Mesodermal cell (in vitro differentiated cells): ENCODE results near the gene SIT1.

Experiments
- H3K27ac ChIP-seq: 2 replicates; pipeline ENCODE4 v1.7.0; 2013; ENCODE audit warnings: mild to moderate bottlenecking, low read depth, low read length, moderate library complexity; ENCODE audit not compliant: severe bottlenecking
- H3K36me3 ChIP-seq: 2 replicates; pipeline ENCODE4 v1.7.1; 2013; ENCODE audit warnings: mild to moderate bottlenecking, low read length, moderate library complexity; ENCODE audit not compliant: control insufficient read depth, insufficient read depth
- H3K4me1 ChIP-seq: one replicate; pipeline ENCODE4 v1.7.1; 2013; ENCODE audit warnings: mild to moderate bottlenecking, low read length; ENCODE audit not compliant: insufficient read depth, control insufficient read depth, poor library complexity, severe bottlenecking
- H3K4me3 ChIP-seq: 2 replicates; pipeline ENCODE4 v1.7.0; 2013; ENCODE audit warnings: low read length, control low read depth, mild to moderate bottlenecking; ENCODE audit not compliant: insufficient read depth, poor library complexity, severe bottlenecking; ENCODE audit errors: extremely low read depth
- H3K9me3 ChIP-seq: 2 replicates; pipeline ENCODE4 v1.7.1; 2013; ENCODE audit warnings: mild to moderate bottlenecking, low read length, moderate library complexity; ENCODE audit not compliant: control insufficient read depth
- WGBS, 2 experiments: methylation state at CpG; one replicate each; pipeline ENCODE4 v1.1.5; 2013; ENCODE audit warnings: missing lambda C conversion rate in 2 of 2; ENCODE audit not compliant: insufficient coverage in 2 of 2; 5-methylcytosine and 5-hydroxymethylcytosine counted together

SIT1 gene

DNA sequence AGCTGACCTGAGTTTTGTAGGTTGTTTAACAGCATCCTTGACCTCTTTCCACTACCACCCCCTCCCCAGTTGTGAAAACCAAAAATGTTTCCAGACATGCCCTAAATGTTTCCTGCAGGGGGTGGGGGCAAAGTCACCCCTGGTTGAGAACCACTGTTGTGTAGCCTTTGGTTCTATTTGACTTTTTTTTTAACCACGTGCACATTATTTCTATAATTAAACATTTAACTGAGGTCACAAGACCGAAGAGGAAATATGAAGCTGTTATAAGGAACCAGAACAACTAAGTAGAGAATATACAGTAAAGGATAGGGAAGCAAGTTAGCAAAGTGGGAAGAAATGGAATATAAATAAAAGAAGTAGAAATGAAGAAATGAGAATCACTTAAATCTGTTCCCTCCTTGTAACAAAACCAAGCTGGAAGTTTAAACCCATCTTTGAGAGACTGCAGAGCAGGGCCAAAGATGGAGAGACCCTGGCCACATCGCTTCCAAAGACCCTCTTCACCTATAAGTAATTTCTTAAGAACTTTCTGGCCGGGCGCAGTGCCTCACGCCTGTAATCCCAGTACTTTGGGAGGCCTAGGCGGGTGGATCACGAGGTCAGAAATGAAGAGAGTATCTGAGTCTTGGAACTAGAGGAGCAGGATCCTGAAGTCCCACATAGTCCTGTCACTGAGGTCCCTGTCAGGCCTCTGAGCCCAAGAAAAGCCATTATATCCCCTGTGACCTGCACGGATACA is 14.4 kb downstream of the SIT1 start:
- Histone ChIP-seq H3K4me3 (no peak overlapping the region), H3K4me1 (no peaks in the 10 kb centered on the region)
- WGBS, 2 experiments = 82 to 91% methylated on average over 6 of the region's 9 CpGs

DNA sequence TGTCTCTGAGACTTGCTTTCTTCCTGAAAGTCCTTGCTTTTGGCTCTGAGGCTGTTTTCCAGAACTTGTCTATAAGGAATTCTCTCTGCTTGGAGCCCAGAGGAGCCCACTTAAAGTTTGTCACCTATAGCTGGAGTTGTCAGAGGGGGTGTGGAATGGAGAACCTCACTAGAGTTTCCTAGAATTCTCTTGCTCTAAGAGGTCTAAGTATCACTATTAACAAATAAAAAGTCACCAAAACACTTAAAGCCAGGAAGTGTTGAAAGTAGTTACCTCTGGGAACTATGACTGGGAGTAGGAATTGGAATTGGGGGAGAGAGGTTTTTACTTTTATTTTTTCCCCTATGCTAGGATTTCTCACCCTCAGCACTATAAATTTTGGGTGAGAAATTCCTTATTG is 15.0 kb downstream of the SIT1 start:
- no peaks in the 10 kb centered on the region for H3K36me3 ChIP-seq
- no peak overlapping the region for H3K4me3 ChIP-seq
- no peaks in the 10 kb centered on the region for H3K9me3 ChIP-seq
- no peak overlapping the region for H3K27ac ChIP-seq
- no peaks in the 10 kb centered on the region for H3K4me1 ChIP-seq

More for the DNA sequence above, 14.4 kb downstream of the SIT1 start:
- Histone ChIP-seq H3K27ac (no peak overlapping the region), H3K9me3 (no peaks in the 10 kb centered on the region), H3K36me3 (no peaks in the 10 kb centered on the region)

DNA sequence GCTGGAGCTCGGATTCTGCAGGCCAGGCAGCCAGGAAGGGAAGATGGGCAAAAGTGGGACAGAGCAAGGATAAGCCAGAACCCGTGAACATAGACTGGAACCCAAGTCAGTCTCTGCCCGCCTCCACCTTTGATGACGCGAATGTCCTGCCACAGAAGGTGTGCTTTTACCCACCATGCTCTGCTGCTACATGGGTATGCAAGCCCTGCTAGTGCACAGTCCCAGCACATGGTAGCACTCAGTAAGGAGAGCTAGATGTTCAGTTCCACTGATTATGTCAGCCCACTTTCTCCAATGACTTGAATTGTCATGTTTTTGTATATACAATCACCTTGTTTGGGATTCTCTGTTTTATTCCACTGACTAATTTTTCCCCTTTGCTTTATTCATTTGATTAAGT is 21.1 kb downstream of the SIT1 start:
- Histone ChIP-seq H3K36me3 (no peaks in the 10 kb centered on the region), H3K27ac (no peak overlapping the region), H3K4me3 (no peak overlapping the region), H3K4me1 (no peaks in the 10 kb centered on the region), H3K9me3 (no peaks in the 10 kb centered on the region)
- WGBS, 2 experiments = 93 to 100% methylated on average over 5 of the region's 5 CpGs

GRCh38 chr9:35628389-35628991 is 22.2 kb downstream of the SIT1 start:
- Histone ChIP-seq H3K9me3 (no peaks in the 10 kb centered on the region), H3K4me3 (no peak overlapping the region), H3K36me3 (no peaks in the 10 kb centered on the region), H3K4me1 (no peaks in the 10 kb centered on the region), H3K27ac (no peak overlapping the region)
- 94 to 96% methylated on average over 5 to 6 of the region's 6 CpGs for WGBS, 2 experiments

GRCh38 chr9:35627575-35627974 is 23.2 kb downstream of the SIT1 start:
- no peaks in the 10 kb centered on the region for H3K4me1 ChIP-seq
- H3K36me3 ChIP-seq = no peaks in the 10 kb centered on the region
- no peak overlapping the region for H3K4me3 ChIP-seq
- no peak overlapping the region for H3K27ac ChIP-seq
- 93% methylated on average over 2 of the region's 2 CpGs; no CpG with 5 or more reads in 1 of the 2 experiments for WGBS, 2 experiments
- no peaks in the 10 kb centered on the region for H3K9me3 ChIP-seq

GRCh38 chr9:35619800-35620158 is 31.0 kb downstream of the SIT1 start:
- Histone ChIP-seq H3K27ac (no peak overlapping the region), H3K4me1 (no peaks in the 10 kb centered on the region), H3K36me3 (no peaks in the 10 kb centered on the region), H3K9me3 (no peaks in the 10 kb centered on the region), H3K4me3 (no peak overlapping the region)
- whole genome bisulfite sequencing, 2 experiments = 73 to 93% methylated on average over 2 of the region's 2 CpGs

- H3K27ac ChIP-seq = no peak overlapping the region
- H3K4me1 ChIP-seq = no peaks in the 10 kb centered on the region
- H3K36me3 ChIP-seq = no peaks in the 10 kb centered on the region
- H3K9me3 ChIP-seq = no peaks in the 10 kb centered on the region
- WGBS, 2 experiments = 88 to 89% methylated on average over 14 to 15 of the region's 17 CpGs
- no peak overlapping the region for H3K4me3 ChIP-seq
Measured at GRCh38 chr9:35618854-35619799, 31.6 kb downstream of the SIT1 start.

GRCh38 chr9:35618325-35618727 is 32.4 kb downstream of the SIT1 start, which contains the start of gene CD72:
Gene CD72, minus strand, starts transcription at chr9:35618413. Its CDS starts 110 bp downstream, at chr9:35618303.
- H3K4me3 ChIP-seq = peak within 1 kb of the TSS; percentile 18
- H3K9me3 ChIP-seq = no peaks in the 10 kb centered on the region
- H3K36me3 ChIP-seq = no peaks in the 10 kb centered on the region
- H3K4me1 ChIP-seq = no peaks in the 10 kb centered on the region
- WGBS, 2 experiments = 90 to 93% methylated on average over 5 to 6 of the region's 7 CpGs
- H3K27ac ChIP-seq = no peak within 1 kb of the TSS

DNA sequence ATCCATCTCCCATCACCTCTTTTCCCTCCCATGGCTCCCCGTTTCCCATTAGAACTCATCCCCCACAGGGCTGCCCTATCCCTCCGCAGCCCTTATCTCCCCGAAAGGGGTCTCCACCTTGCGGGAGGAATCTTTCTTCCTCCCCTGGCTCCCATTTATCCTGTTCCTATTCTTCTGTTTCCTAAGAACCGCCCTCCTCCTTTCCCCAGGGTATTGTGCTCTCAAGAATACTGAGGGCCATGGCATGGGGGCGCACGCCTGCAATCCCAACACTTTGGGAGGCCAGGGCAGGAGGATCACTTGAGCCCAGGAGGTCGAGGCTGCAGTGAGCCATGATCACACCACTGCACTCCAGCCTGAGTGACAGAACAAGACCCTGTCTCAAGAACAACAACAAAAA is 33.2 kb downstream of the SIT1 start:
- 72 to 83% methylated on average over 4 to 8 of the region's 8 CpGs for WGBS, 2 experiments
- peak overlapping the region; percentile 18 for H3K4me3 ChIP-seq
- H3K9me3 ChIP-seq = no peaks in the 10 kb centered on the region
- no peaks in the 10 kb centered on the region for H3K36me3 ChIP-seq
- H3K27ac ChIP-seq = no peak overlapping the region
- no peaks in the 10 kb centered on the region for H3K4me1 ChIP-seq

DNA sequence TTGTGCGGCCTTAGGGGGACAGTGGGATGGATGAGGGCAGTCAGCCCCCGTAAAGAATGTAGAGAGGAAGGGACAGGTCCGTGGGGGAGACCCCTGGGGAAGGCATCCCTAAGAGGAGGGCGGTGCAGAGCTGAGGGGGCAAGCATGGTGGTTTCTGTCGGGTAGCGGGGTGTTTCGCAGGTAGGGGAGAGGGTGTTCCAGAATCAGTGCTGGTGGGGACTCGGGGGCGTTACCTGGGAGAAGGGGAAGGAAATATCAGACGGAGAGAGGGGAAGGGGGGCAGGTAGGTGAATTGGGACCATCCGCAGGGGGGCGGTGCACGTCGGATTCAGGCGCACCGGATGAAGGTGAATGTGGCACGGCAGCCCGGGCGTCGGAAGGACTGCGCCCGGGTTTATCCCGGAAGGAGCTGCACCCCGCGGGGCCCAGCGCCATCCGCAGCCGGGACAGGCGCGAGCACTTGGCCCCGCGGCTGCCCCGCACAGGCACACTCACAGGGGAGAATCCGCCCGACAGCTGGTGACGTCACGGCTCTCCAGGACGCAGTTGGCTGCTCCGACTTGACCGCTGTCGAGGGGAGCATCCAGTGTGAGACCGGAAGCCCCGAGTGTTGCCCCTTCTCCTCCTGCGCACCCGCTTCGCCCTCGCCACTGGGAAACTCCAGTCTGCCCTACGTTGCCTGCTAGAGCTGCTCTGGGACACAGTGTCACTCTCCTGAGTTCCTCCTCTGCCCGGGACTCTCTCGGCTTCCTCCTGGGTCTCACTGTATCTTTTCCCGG is 33.9 kb downstream of the SIT1 start:
- Histone ChIP-seq H3K27ac (no peak overlapping the region), H3K4me1 (no peaks in the 10 kb centered on the region), H3K36me3 (no peaks in the 10 kb centered on the region), H3K4me3 (peak overlapping the region; percentile 18), H3K9me3 (no peaks in the 10 kb centered on the region)
- 13 to 17% methylated on average over 47 to 50 of the region's 51 CpGs for WGBS, 2 experiments
